Activated naive CD4-positive, alpha-beta T cell (primary cell): ENCODE data around the gene EFL1.

Source experiments
- DNase-seq, 4 experiments: peaks; one replicate each; lab custom pipeline; 2025; lab: John Stamatoyannopoulos, UW

EFL1 gene

DNA sequence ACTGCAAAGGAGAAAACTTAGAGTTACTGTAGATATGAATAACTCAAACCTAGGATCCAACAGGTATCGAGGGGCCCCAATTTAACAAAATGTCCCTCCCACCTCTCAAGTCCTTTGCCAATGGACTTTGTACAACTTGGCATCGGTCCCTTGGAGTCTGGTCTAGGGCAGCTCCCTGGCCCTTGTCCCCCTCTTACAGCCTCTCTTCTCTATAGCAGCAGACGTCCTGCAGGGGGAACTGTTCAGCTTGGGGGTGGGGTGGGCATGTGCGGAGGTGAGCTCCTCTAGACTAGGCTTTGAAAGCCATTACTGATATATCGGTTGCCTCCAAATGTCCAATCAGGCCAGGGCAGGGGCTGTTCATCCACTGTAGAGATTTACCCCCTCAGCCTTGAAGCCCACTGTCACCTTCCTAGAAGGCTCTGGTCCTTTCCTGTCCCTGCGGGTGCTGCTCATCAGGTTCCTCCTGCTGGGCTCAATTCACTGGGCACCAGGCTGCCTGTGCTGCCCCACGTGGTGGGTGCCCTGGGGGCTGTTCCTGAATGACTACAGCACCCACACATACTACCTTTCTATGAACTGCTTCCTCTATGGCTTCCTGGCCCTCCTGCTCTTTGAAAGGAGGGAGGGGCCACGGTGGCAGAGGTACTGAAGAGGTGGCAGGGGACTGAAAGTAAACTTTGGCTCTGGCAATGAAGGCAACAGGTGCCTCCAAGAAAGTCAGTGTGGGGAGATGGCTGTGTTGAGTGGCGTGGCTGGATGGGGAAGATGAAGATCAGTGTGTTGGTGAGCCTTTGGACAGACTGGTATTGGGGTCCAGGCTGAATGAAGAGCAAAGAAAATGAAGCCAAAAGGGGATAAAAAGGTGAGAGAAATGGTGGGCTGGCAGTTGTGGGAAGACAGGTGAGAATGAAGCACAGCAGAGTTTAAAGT, 137.9 kb downstream of the EFL1 start:
- no peak for DNase-seq

DNA sequence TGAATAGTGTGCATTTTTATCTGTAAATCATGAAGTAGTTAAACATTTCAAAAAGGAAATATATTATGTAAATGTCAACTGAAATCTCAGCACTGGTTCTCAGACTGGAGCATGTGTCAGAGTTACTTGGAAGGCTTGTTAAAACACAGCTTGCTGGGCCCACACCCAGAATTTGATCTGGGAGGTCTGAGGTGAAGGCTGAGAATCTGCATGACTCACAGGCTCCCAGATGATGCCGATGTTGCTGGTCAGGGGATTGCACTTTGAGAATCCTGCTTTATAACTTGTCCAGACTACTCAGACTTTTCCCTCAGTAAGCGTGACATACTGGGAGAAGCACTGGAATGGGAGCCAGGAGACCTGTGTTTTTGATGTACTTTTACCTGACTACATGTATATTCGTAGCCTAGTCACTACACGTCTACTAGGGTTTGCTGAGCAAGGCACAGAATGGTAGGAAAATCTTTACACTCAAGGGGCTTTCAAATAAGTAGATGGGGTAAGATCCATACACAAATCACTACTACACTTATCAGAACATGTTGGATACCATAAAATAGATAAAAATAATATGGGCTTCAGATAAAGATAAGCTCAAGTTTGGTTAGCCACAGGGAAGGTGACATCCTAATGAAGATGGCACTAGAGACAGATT, 139.7 kb downstream of the EFL1 start:
- DNase-seq, result no peak

DNA sequence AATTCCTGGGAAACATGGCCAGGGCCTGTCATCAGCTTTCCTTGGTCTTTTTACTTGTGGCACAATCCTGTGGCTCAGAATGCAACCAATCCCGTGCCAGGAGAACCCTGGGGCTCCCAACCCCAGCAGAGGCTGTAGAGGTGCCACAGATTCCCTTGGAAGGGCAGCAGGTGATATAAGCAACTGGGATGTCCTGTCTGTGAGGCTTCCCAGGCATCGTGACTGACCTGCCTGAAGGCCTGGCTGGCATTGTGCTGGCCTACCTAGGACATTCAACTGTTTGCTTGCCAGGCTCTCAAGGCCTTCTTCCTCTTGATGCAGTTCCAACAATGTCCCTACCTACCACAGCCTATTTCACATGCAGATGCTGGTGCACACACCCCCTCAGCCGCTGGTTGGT, 144.5 kb downstream of the EFL1 start:
- DNase-seq, result no peak

DNA sequence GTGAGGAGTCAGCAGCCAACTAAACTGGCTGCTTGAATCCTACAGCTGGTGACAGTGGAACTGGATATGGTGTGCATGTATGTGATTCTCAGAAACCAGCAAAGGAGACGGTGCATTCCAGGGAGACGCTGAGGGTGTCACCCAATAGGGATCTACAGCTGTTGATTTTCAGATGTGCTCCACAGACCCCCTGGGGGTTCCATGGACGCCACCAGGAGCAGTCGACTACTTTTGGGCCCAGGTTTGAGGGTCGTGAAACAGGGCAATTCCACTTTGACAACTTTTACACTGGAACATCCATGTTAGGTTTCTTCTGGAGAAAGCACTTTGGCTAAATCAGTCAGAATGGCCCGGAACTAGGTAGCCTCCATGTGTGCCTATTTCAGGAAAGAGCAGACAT, 145.2 kb downstream of the EFL1 start:
- DNase-seq, result no peak

DNA sequence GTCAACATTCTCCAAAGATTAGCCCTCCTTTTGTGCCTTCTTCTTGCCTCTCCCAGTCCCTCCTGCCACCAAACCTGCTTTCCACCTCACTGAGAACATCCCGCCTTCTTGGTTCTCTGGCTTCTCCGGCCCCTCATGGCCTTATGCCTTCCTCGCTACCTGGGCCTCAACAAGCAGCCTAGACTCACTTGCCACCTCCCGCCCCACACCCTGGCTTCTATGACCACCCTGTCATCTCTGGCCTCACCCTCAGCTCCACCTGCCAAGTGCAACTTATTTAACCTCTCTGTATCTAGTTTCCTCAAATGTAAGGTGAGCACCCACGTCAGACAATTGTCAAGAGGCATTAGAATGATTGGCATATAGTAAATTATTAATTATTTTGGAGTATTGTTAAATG, 147.9 kb downstream of the EFL1 start:
- no peak for DNase-seq

DNA sequence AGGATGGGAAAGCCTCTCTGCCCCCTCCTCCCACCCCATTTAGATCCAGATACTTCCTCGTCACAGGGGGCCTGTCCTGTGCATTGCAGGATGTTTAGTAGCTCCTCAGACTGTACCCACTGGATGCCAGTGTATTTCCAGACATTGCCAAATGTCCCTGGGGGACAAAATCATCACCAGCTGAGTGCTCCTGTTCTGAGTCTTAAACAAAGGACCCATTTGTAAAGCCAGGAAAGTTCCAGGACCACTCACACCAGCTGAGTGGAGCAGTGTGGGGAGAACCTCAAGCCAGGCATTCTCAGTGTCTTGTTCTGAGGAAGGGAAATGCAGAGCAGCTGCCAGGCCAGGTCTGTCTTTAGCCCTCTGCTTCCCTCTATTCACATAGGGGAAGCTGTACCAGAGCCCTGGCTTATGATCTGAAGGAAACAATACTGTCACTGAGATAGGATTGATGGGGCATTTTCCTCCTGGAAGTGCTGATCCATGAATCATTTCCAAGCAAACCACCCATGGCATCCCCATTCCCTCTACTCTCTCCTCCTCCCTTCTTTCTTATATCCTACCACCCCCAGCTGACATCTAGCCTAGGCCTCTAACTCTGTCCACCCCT, 149.3 kb downstream of the EFL1 start:
- DNase-seq, result no peak

DNA sequence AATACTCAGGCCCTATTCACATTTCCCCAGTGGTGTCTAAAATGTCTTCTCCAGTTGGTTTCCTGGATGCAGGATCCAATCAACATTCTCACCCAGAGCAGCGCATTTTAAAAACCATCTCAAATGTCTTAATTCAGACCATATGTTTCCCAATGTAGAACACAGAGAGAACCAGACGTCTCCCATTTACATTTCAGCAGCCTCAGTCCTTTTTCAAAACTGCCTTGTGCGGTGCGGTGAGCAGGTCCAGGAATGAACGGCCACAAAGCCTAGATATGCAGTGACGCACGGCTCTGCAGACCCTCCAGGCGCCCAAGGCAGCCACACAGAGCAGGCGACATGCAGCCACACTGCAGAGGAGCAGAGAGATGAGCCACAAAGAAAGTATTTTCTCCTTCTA, 150.6 kb downstream of the EFL1 start:
- DNase-seq, result no peak

DNA sequence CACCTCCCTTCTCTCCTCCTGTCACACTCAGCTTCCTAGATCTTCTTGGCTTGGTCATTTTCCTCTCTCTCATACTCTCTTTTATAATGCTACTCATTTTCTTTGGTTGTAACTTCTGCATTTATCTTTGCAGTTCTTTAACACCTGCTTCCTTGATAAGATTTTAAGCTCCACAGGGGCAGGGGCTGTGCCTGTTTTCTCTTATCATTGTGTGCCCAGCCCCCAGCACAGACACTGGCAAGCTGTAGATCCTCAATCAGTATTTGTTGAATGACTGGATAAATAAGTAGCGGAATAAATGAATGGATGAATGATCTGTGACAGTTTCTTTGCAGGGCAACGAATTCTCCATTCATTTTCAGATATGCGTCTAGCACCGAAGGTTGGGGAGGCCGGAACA, 152.4 kb downstream of the EFL1 start:
- no peak for DNase-seq

DNA sequence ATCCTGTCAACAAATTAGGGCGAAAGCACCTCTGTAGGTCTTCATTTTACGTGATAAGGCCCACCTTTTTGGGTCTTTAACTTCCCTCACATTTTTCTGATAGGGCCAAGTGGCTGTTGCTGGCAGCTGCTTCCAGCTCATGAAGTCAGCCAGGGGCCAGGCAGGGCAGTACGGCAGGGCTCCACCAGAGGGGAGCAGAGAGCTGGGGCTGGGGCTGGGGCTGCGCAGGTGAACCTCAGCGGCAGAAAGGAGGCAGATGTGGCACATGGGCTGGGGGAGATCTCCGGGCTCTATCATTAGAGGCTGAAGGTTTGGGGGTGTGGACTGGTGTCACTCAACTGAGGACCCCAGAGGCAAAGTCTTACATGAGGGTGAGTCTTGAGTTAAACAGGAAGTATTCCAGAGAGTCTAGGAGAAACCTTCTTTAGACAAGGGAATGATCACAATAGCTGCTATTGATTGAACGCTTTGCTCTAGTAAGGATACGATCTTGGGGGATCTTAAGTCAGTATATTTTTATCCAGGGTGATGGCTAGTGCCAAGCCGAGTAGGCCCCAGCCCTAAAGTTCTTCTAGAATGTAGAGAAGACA, 153.9 kb downstream of the EFL1 start:
- peak; percentile 21 to 65 (median 46) for DNase-seq

DNA sequence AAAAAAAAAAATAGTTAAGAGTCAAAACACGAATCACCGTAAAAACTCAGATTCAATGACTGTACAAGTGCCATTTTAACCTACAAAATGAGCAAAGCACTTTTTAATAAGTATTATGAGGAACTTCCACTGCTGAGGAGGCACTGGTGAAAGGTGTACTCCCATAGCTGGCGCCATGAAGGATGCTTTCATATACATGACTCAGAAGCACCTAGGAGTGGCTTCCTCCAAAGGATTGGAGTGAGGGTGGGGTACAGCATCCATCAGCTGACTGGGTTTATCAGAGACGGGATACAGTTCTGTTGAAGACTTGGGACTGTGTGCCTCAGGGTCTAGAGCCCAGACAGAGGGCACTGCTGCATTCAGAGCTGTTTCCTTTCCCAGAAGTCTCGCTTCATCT, 155.9 kb downstream of the EFL1 start:
- DNase-seq, result no peak

DNA sequence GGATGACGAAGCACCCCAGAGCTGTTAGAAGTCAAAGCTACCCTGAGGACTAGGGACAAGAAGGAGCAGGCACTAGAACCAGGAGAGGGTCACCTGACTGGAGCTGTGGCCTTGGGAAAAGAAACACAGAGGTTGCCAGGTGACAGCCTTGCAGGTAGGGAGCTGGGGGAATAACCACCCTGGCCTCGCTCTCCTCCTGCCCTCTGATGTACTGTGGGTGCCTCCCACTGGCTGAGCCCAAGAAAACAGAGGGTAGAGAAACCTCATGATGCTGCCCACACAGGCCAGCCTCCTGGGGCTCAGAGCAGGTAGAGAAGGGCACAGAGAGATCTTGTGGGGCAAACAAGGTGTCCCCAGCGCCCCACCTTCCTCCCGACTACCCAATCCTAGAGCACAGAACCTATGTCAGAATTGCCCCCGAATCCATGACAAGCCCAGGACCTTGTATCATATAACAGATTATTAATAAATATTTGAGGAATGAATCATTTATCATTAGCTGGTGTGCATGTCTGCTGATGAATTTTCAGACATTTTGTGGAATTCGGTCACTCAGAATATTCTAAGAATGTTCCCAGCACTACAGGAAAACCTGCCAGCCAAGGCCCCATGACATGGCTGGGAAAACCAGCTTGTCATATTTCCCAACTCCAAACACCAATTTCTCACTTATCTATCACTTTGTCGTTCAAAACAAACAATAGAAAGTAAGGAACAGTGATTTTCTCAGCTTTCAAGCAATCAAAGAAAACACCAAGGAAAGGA, 156.9 kb downstream of the EFL1 start:
- no peak for DNase-seq

DNA sequence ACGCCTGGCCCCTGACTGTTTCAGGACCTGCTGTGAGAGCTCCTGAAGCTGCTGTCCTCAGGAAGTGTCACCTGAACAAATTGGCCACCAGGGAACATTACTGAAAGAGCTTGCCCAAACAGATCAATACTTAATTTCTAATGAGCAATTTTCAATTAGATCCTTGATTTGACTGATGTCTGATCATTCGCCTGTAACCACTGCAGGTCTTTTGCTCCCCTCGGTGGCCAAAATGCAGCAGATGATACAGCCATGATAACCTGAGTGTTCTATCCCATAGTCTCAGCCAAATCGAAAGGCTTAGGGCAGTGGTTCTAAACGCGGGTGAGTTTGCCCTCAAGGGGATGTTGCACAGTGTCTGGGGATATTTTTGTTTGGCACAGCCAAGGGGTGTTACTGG, 159.1 kb downstream of the EFL1 start:
- DNase-seq, result no peak

DNA sequence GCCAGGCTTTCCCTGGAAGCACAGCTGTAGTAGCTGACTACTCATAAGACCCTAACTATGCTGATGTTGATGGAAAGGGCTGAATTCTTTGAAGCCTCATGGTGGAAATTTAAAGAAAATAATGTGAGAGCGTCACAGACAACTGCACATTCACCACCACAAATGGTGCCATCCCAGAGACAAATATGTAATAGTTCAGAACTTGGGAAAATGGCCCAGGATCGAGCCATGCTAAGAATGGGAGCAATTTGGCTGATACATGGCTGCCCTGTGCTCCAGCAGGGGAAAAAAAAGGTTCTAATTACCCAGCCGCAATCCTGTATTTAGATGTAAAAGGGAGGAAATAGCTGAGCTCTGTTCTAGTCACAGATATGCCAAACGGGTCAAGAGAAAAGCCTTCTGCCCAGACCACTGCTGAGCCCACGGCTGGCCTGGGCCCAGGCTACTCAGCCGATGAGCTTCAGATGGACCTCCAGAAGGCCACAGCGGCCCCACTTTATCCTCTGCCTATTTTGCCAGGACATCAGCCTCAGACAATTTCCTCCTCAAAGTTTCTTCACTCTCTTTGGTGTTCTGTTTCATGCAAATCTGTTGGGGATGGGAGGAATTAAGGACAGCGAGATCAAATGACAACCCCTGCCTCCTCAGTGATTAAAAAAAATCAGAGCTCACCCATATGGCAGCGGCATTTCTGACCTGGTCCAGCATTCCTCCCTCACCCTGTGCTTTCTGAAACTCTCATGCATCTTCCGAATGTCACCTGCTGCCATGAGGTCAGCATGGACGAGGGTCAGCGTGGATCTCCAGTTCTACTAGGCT, 162.2 kb downstream of the EFL1 start:
- no peak for DNase-seq

DNA sequence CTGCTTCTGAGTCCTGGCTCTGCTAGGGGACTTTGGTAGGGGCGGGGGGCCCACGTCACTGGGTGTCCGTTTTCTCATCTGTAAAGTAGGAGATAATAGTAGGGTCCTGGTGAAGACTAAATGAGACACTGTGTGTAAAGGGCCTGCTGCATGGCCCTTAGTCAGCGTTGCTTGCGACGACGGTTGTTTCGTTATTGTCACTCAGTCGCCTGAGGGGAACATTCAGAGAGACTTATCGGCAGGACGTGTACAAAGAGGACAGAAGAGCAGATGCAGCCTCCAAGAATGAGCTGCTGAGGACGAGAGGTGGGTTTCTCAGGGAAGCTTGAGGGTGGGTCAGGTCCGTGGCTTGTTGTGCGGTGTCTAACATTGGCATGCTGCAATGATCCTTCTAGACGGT, 163.9 kb downstream of the EFL1 start:
- DNase-seq, result no peak

DNA sequence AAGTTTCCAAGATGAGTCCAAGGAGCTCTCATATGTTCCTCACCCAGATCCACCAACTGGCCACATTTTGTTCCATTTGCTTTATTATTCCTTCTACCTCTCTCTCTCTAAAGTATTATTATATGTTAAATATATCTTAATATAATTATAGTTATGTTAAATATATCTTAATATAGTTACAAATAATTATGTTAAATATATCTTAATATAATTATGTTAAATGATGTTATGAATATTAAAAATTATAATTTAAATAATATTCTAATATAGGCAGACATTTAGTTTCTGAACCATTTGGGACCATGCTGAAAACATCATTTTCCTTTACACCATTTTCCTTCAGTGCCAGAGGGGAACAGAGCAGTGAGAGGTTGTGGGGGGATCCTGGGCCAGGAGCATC, 166.7 kb downstream of the EFL1 start:
- DNase-seq, result no peak

DNA sequence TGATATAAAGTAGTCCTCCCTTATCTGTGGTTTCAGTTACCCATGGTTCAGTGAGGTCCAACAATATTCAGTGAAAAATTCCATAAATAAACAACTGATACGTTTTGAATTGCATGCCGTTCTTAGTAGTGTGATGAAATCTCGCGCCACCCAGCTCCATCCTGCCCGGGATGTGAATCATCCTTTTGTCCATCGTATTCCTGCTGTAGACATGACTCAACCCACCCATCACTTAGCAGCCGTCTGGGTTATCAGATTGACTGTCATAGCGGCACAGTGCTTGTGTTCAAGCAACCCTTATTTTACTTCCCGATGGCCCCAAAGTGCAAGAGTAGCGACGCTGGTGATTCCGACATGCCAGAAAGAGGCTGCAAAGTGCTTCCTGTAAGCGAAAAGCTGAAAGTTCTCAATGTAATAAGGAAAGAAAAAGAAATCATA, 168.7 kb downstream of the EFL1 start:
- DNase-seq, result no peak

DNA sequence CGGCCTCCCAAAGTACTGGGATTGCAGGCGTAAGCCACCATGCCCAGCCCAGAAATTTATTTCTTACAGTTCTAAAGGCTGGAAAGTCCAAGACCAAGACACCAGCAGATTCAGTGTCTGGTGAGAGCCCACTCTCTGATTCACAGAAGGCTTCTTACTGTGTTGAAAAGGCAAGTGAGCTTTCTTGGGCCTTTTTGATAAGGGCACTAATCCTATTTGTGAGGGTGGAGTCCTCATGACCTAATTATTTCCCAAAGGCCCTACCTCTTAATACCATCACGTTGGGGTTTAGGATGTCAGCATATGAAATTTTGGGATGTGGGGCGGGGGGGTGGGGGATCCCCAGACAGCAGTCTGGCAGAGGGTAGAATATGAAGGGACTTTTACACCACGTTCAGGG, 169.2 kb downstream of the EFL1 start:
- DNase-seq, result no peak

DNA sequence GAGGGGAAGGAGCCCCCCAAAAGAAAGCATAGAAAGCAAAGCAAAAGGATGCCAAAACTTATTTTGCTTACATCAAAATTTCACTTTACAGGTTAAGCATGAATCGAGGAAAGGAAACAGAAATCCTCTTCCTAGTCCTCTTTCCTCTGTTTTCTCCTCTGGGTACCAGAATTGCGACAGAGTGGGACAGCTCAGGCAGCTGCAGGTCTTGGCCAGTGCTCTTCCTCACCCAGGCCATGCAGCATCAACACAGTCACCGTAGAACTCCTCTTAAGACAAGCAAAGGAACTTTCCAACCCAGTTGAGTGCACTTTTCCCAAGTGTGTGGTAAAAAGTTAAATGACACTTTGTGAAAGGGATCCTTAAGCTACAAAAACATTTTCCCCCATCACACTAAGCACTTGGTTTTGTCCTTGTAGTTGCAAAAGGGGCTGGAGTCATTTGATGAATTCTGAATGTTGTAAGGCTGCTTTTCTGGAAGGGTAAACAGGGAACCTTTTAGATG, 170.8 kb downstream of the EFL1 start:
- no peak for DNase-seq

DNA sequence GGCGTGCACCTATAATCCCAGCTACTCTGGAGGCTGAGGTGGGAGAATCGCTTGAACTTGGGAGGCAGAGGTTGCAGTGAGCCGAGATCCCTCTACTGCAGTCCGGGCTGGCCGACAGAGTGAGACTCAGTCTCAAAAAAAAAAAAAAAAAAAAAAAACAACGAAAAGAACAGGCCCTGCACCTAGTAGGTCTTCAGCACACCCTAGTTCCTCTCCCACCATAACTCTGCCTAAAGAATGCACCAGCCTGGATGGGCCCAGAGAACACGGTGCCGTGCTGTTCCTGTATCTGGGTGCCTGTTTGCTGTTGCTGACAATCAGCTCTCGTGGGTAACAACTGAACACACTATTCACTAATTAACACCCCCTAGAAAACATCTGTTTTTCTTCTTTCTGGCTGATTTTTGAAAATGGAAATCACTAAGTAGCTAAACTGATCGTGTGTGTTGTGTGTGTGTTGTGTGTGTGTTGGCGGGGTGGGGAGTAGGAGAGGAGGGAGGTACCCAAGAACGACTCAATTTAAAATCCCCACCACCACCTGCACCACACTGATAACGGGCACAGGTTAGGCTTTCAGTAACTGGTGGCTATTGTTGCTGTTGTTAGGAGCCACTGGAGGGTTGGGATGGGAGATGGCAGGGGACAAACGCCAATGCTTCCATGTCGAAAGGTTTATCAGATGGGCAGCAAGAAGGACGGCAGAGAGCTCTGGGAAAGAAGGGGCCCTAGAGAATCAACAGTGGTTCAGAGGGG, 176.1 kb downstream of the EFL1 start:
- no peak for DNase-seq
